CD4-positive, alpha-beta memory T cell (primary cell): Measurements from ENCODE around the gene MGAT3. TPM values are rescaled to one million over a fixed set of nuclear protein-coding genes. Genes with fewer than 3 reads are reported as not detected.
"Not testable (repeated sequence)": the region's sequence is repeated elsewhere in the genome, so short reads cannot be mapped to it uniquely, and the experiment has no call there.

Experiments
- CTCF ChIA-PET: fragments of 350-600 bp; sonication (Branson Sonifier 250); formaldehyde crosslinking; loops from one replicate; lab custom pipeline; 2021; ENCODE audit warnings: inconsistent platforms; ENCODE audit not compliant: partially characterized antibody; lab: Charles Lee
- POLR2A ChIA-PET: fragments of 350-600 bp; sonication (Branson Sonifier 250); formaldehyde crosslinking; loops from one replicate; lab custom pipeline; 2021; ENCODE audit not compliant: partially characterized antibody; lab: Charles Lee
- DNase-seq, 5 donors: peaks; one replicate each; pipeline versions ENCODE4 v3.0.0 to v3.0.0-alpha.2; 2020 to 2022; ENCODE audit warnings: mixed read lengths in 1 of 5
- H3K27ac ChIP-seq: one replicate; pipeline ENCODE4 v1.7.0; 2013; ENCODE audit warnings: low read depth, low read length
- H3K27me3 ChIP-seq: 2 replicates; pipeline ENCODE4 v1.7.0; 2013; ENCODE audit warnings: mild to moderate bottlenecking, low read length, moderate library complexity; ENCODE audit not compliant: insufficient read depth
- H3K36me3 ChIP-seq: 2 replicates; pipeline ENCODE4 v1.7.0; 2013; ENCODE audit warnings: mild to moderate bottlenecking, low read length, moderate library complexity; ENCODE audit not compliant: insufficient read depth
- H3K4me1 ChIP-seq: 2 replicates; pipeline ENCODE4 v1.7.0; 2013; ENCODE audit warnings: mild to moderate bottlenecking, low read length, moderate library complexity; ENCODE audit not compliant: insufficient read depth
- H3K4me3 ChIP-seq, 2 donors: one replicate each; pipeline ENCODE4 v1.7.0; 2013; ENCODE audit warnings: low read length in 2 of 2, mild to moderate bottlenecking in 1 of 2
- H3K9me3 ChIP-seq, 2 donors: one replicate each; pipeline ENCODE4 v1.7.0; 2013; ENCODE audit warnings: low read length in 2 of 2, control low read depth in 1 of 2; ENCODE audit not compliant: control insufficient read depth in 1 of 2
- H3K27ac Mint-ChIP-seq, 7 donors: one replicate each; pipeline ENCODE4 v1.8.0; 2020 to 2021; ENCODE audit warnings: mixed read lengths in 7 of 7, mild to moderate bottlenecking in 6 of 7, inconsistent platforms in 3 of 7, moderate library complexity in 3 of 7
- H3K27me3 Mint-ChIP-seq, 2 donors: one replicate each; pipeline ENCODE4 v1.8.0; 2020 to 2021; ENCODE audit warnings: mixed read lengths in 2 of 2
- H3K36me3 Mint-ChIP-seq, 2 donors: one replicate each; pipeline ENCODE4 v1.8.0; 2020 to 2021; ENCODE audit warnings: mixed read lengths in 2 of 2, inconsistent platforms in 1 of 2, mild to moderate bottlenecking in 1 of 2
- H3K4me1 Mint-ChIP-seq, 4 donors: one replicate each; pipeline ENCODE4 v1.8.0; 2020 to 2021; ENCODE audit warnings: mixed read lengths in 4 of 4, mild to moderate bottlenecking in 1 of 4
- H3K4me3 Mint-ChIP-seq, 8 donors: one replicate each; pipeline ENCODE4 v1.8.0; 2020 to 2021; ENCODE audit warnings: mixed read lengths in 8 of 8, mild to moderate bottlenecking in 7 of 8, moderate library complexity in 6 of 8, inconsistent platforms in 3 of 8
- H3K9me3 Mint-ChIP-seq, 8 donors: one replicate each; pipeline ENCODE4 v1.8.0; 2020 to 2021; ENCODE audit warnings: mixed read lengths in 8 of 8, mild to moderate bottlenecking in 5 of 8, inconsistent platforms in 3 of 8, moderate library complexity in 1 of 8
- intact Hi-C: fragments of 100-400 bp; cut with micrococcal nuclease; formaldehyde crosslinking; loops from one replicate; pipeline ENCODE4 v1.15.1; 2023
- polyA plus RNA-seq, 2 donors: library from polyadenylated mRNA; unstranded; fragments of 300-500 nt; fragmentation: Illumina TruSeq; gene quantifications; one replicate each; pipeline ENCODE4 v1.2.3, GENCODE V29; 2021
- total RNA-seq, 2 experiments: library from RNA; stranded (reverse); gene quantifications; one replicate each; pipeline ENCODE4 v1.2.3, GENCODE V29; 2021

MGAT3 gene
- total and polyA plus RNA-seq, 4 experiments from 2014 or later: 0.19 to 0.73 TPM; not detected in 2

GRCh38 chr22:39518996-39519680 lies 62.3 kb downstream of the MGAT3 start:
- peaks cover 40% of the 10 kb centered on the region for H3K4me1 ChIP-seq
- H3K27ac ChIP-seq: peak overlapping the region; percentile 85
- peaks cover 28 to 54% (median 46%) of the 10 kb centered on the region in 4 donors for H3K4me1 Mint-ChIP-seq
- H3K27ac Mint-ChIP-seq: peak overlapping the region; percentile 87 to 100 (median 96)
- ChIA-PET CTCF (interaction anchor here (1.0 to 9.5 kb wide), 9 partner anchors 10 to 120 kb away, joined by 6 to 100 read pairs (median 17); partner anchors contain the start of genes MIEF1, RPS19BP1 and TAB1), POLR2A (interaction anchor here (0.7 to 14.5 kb wide), 33 partner anchors 9 to 1337 kb away, joined by 3 to 165 read pairs (median 4); partner anchors contain the start of genes ADSL, CBX6, MIEF1 and RPL3)
- DNase-seq: no peak
- peaks cover 0 to 13% (median 1%) of the 10 kb centered on the region in 8 donors for H3K9me3 Mint-ChIP-seq
- peaks cover 37 to 62% of the 10 kb centered on the region in 2 donors for H3K36me3 Mint-ChIP-seq
- H3K27me3 Mint-ChIP-seq: peaks cover 3 to 4% of the 10 kb centered on the region in 2 donors
- no peaks in the 10 kb centered on the region for H3K27me3 ChIP-seq
- H3K9me3 ChIP-seq: no peaks in the 10 kb centered on the region
- peaks cover 45% of the 10 kb centered on the region for H3K36me3 ChIP-seq
- H3K4me3 ChIP-seq: peak overlapping the region; percentile 79 to 96
- intact Hi-C loops: no loop called here
- H3K4me3 Mint-ChIP-seq: peak overlapping the region; percentile 92 to 99 (median 97)

- peaks cover 3 to 4% of the 10 kb centered on the region in 2 donors for H3K27me3 Mint-ChIP-seq
- peaks cover 34 to 62% of the 10 kb centered on the region in 2 donors for H3K36me3 Mint-ChIP-seq
- peaks cover 0 to 13% (median 1%) of the 10 kb centered on the region in 8 donors for H3K9me3 Mint-ChIP-seq
- Histone ChIP-seq H3K36me3 (peaks cover 44% of the 10 kb centered on the region), H3K4me3 (peak overlapping the region; percentile 79 to 96), H3K27ac (peak overlapping the region; percentile 85), H3K9me3 (no peaks in the 10 kb centered on the region), H3K27me3 (no peaks in the 10 kb centered on the region), H3K4me1 (peaks cover 41% of the 10 kb centered on the region)
- peaks cover 27 to 57% (median 45%) of the 10 kb centered on the region in 4 donors for H3K4me1 Mint-ChIP-seq
- peak overlapping the region; percentile 96 to 100 (median 99) for H3K27ac Mint-ChIP-seq
- ChIA-PET CTCF (interaction anchor here (0.8 to 2.2 kb wide), 9 partner anchors 10 to 524 kb away, joined by 3 to 42 read pairs (median 6); partner anchors contain the start of gene TAB1), POLR2A (interaction anchor here (0.7 to 14.5 kb wide), 33 partner anchors 9 to 1337 kb away, joined by 3 to 165 read pairs (median 4); partner anchors contain the start of genes ADSL, CBX6, MIEF1 and RPL3)
- H3K4me3 Mint-ChIP-seq: peak overlapping the region; percentile 92 to 99 (median 97)
- intact Hi-C loops: loop anchor here (1.0 to 10.0 kb wide), 5 partner anchors 13 to 275 kb away; partner anchors contain the start of genes MIEF1, PDGFB, RPL3 and RPS19BP1
- DNase-seq: peak in 1 of 5 donors; percentile 98
Measured at GRCh38 chr22:39519681-39520225, 62.9 kb downstream of the MGAT3 start.

- peak; percentile 68 to 98 (median 97) for DNase-seq
- Mint-ChIP-seq H3K27me3 (peaks cover 3 to 4% of the 10 kb centered on the region in 2 donors), H3K4me3 (peak within 1 kb of the TSS; percentile 92 to 99 (median 97)), H3K9me3 (peaks cover 0 to 13% (median 1%) of the 10 kb centered on the region in 8 donors), H3K36me3 (peaks cover 32 to 63% of the 10 kb centered on the region in 2 donors), H3K27ac (peak within 1 kb of the TSS; percentile 96 to 100 (median 99)), H3K4me1 (peaks cover 28 to 62% (median 48%) of the 10 kb centered on the region in 4 donors)
- ChIA-PET CTCF (interaction anchor here (0.8 to 12.4 kb wide), 10 partner anchors 10 to 524 kb away, joined by 3 to 345 read pairs (median 7); partner anchors contain the start of gene TAB1), POLR2A (interaction anchor here (0.7 to 14.5 kb wide), 34 partner anchors 10 to 1336 kb away, joined by 3 to 165 read pairs (median 4); partner anchors contain the start of genes ADSL, CBX6, MIEF1 and RPL3)
- intact Hi-C loops: loop anchor here (1.0 to 10.0 kb wide), 6 partner anchors 12 to 276 kb away; partner anchors contain the start of genes MIEF1, PDGFB, RPL3 and RPS19BP1
- Histone ChIP-seq H3K9me3 (no peaks in the 10 kb centered on the region), H3K27me3 (no peaks in the 10 kb centered on the region), H3K4me3 (peak within 1 kb of the TSS; percentile 85 to 96), H3K36me3 (peaks cover 37% of the 10 kb centered on the region), H3K27ac (peak within 1 kb of the TSS; percentile 85), H3K4me1 (peaks cover 47% of the 10 kb centered on the region)
Measured at GRCh38 chr22:39520226-39521105, 63.7 kb downstream of the MGAT3 start, which contains the start of gene ATF4. ATF4 (plus strand) TSS chr22:39520562; CDS start chr22:39521446, 884 bp downstream.

- not testable (repeated sequence) for H3K9me3 ChIP-seq, H3K27me3 Mint-ChIP-seq, H3K27me3 ChIP-seq
- peak overlapping the region; percentile 30 to 96 for H3K4me3 ChIP-seq
- peaks cover 25 to 61% of the 10 kb centered on the region in 2 donors for H3K36me3 Mint-ChIP-seq
- intact Hi-C loops: loop anchor here (1.0 to 10.0 kb wide), 2 partner anchors 109 to 276 kb away; partner anchors contain the start of gene PDGFB
- H3K4me1 Mint-ChIP-seq: peaks cover 30 to 70% (median 50%) of the 10 kb centered on the region in 4 donors
- H3K4me3 Mint-ChIP-seq: peak overlapping the region; percentile 92 to 99 (median 97)
- POLR2A ChIA-PET: interaction anchor here (1.2 to 14.5 kb wide), 18 partner anchors 9 to 825 kb away, joined by 3 to 165 read pairs (median 14); partner anchors contain the start of genes ADSL, CBX6, MIEF1 and RPL3
- peaks cover 0 to 13% (median 1%) of the 10 kb centered on the region in 8 donors for H3K9me3 Mint-ChIP-seq
- peak overlapping the region; percentile 85 for H3K27ac ChIP-seq
- CTCF ChIA-PET: interaction anchor here (2.2 to 12.4 kb wide), 3 partner anchors 9 to 27 kb away, joined by 5 to 345 read pairs (median 42); no protein-coding TSS in a partner anchor
- peaks cover 53% of the 10 kb centered on the region for H3K4me1 ChIP-seq
- H3K36me3 ChIP-seq: peaks cover 32% of the 10 kb centered on the region
- H3K27ac Mint-ChIP-seq: peak overlapping the region; percentile 96 to 100 (median 99)
- peak in 1 of 5 donors; percentile 39 for DNase-seq
Measured at GRCh38 chr22:39521106-39521885, 64.5 kb downstream of the MGAT3 start.

- intact Hi-C loops: loop anchor here (10.0 kb wide), 1 partner anchor 277 kb away; the partner anchor contains the start of gene PDGFB
- H3K4me1 ChIP-seq: peaks cover 59% of the 10 kb centered on the region
- H3K4me3 Mint-ChIP-seq: peak overlapping the region; percentile 92 to 99 (median 97)
Measured at GRCh38 chr22:39522091-39522490, 65.3 kb downstream of the MGAT3 start.

More at GRCh38 chr22:39522091-39522490, 65.3 kb downstream of the MGAT3 start:
- not testable (repeated sequence) for H3K27me3 Mint-ChIP-seq, DNase-seq, H3K27me3 ChIP-seq, H3K9me3 ChIP-seq
- Mint-ChIP-seq H3K36me3 (peaks cover 25 to 60% of the 10 kb centered on the region in 2 donors), H3K27ac (peak overlapping the region; percentile 76 to 100 (median 98)), H3K4me1 (peaks cover 32 to 75% (median 56%) of the 10 kb centered on the region in 4 donors), H3K9me3 (peaks cover 0 to 13% (median 1%) of the 10 kb centered on the region in 8 donors)
- ChIA-PET CTCF (interaction anchor here (2.5 to 12.4 kb wide), 2 partner anchors 12 to 28 kb away, joined by 5 to 345 read pairs; no protein-coding TSS in a partner anchor), POLR2A (interaction anchor here (0.7 to 14.5 kb wide), 17 partner anchors 8 to 720 kb away, joined by 3 to 165 read pairs (median 3); partner anchors contain the start of genes MIEF1, RPL3, RPS19BP1 and TAB1)
- Histone ChIP-seq H3K27ac (peak overlapping the region; percentile 85), H3K36me3 (peaks cover 32% of the 10 kb centered on the region), H3K4me3 (peak overlapping the region in 1 of 2 donors; percentile 96)
